ENCODE data around the gene PLA2G15.

DNA sequence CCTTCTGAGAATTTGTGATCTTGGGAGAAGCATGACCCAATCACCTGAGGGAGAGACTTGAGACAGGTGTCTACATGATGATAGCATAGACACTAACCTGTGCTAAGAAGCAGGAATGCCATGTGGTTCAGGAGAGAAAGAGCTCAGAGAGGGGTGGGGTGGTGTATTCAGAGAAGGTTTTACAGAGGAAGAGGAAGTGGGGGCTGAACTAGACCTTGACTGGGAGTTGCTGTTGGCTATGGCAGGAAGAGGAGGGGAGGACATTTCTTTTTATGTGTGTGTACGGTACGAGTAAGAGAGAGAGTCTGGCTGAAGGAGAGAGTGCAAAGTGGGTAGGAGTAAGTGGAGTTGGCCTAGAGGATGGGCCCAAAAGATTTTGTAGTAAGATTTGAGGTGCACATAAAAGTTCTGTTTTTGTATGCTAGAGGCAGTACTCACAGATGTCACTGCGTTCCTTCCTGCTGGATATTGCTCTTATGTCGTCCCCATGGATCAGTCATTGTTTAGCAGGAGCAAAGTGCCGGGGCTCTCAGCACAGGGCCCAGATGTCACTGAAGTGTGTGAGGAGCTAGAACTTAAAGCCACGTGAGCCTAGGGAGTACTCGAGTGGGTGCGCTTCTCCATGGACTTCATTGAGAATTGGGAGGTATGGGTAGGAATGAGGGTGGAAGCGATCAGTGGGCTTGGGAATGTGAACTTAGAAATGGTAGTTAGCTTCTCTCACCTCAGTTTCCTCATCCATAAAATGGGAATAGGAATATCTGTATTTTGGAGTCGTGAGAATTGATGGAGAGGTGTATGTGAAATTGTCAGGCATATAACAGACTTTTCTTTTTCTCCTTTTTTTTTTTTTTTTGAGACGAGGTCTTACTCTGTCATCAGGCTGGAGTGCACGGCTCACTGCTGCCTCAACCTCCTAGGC lies 41.2 kb downstream of the PLA2G15 start:
- TF ChIP-seq, protein P1, sequence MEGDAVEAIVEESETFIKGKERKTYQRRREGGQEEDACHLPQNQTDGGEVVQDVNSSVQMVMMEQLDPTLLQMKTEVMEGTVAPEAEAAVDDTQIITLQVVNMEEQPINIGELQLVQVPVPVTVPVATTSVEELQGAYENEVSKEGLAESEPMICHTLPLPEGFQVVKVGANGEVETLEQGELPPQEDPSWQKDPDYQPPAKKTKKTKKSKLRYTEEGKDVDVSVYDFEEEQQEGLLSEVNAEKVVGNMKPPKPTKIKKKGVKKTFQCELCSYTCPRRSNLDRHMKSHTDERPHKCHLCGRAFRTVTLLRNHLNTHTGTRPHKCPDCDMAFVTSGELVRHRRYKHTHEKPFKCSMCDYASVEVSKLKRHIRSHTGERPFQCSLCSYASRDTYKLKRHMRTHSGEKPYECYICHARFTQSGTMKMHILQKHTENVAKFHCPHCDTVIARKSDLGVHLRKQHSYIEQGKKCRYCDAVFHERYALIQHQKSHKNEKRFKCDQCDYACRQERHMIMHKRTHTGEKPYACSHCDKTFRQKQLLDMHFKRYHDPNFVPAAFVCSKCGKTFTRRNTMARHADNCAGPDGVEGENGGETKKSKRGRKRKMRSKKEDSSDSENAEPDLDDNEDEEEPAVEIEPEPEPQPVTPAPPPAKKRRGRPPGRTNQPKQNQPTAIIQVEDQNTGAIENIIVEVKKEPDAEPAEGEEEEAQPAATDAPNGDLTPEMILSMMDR (IDR thresholded peaks at IDR 0.05): no peak
- TF ChIP-seq POLR2AphosphoS5 (IDR thresholded peaks at IDR 0.05) (no peak), POLR2A (IDR thresholded peaks at IDR 0.05; ENCODE audit: low read depth) (no peak), EP300 (IDR thresholded peaks at IDR 0.05) (no peak)

All from esophagus muscularis mucosa (tissue), 4 donors.